Suprapubic skin (tissue), 4 donors: Measurements from ENCODE around the gene NRXN3. TPM values are rescaled to one million over a fixed set of nuclear protein-coding genes. Genes with fewer than 3 reads are reported as not detected.

Source experiments
- DNase-seq, 2 donors: peaks; one replicate each; pipeline ENCODE4 v3.0.0-alpha.2; 2019; ENCODE audit warnings: low spot score in 2 of 2
- H3K27ac ChIP-seq: fragments of 200-600 bp; sonication (generic); one replicate; pipeline ENCODE4 v1.5.1; 2019
- H3K27me3 ChIP-seq: fragments of 200-600 bp; sonication (generic); one replicate; pipeline ENCODE4 v1.5.1; 2019
- H3K36me3 ChIP-seq: fragments of 200-600 bp; sonication (generic); one replicate; pipeline ENCODE4 v1.5.1; 2019
- H3K4me1 ChIP-seq: fragments of 200-600 bp; sonication (generic); one replicate; pipeline ENCODE4 v1.5.1; 2019
- H3K4me3 ChIP-seq: fragments of 200-600 bp; sonication (generic); one replicate; pipeline ENCODE4 v1.5.1; 2019; ENCODE audit warnings: mild to moderate bottlenecking
- H3K9me3 ChIP-seq: fragments of 200-600 bp; sonication (generic); one replicate; pipeline ENCODE4 v1.5.1; 2019
- EP300 ChIP-seq: sonication (generic); formaldehyde crosslinking; IDR thresholded peaks from one replicate; pipeline ENCODE4 v1.6.1; 2017; ENCODE audit warnings: antibody characterized with exemption
- POLR2A ChIP-seq, 2 donors: fragments of 450-650 bp; IDR thresholded peaks; one replicate each; pipeline ENCODE4 v1.6.1; 2017; ENCODE audit warnings: antibody characterized with exemption in 2 of 2, mild to moderate bottlenecking in 2 of 2, moderate library complexity in 2 of 2
- POLR2AphosphoS5 ChIP-seq, 3 donors: sonication (generic); formaldehyde crosslinking; IDR thresholded peaks; one replicate each; pipeline ENCODE4 v1.6.1; 2017; ENCODE audit warnings: antibody characterized with exemption in 3 of 3
- WGBS: methylation state at CpG from one replicate; pipeline ENCODE4 v1.1.5; 2018; 5-methylcytosine and 5-hydroxymethylcytosine counted together
- total RNA-seq, 4 donors: library from RNA; depleted of rRNA; stranded (reverse); fragments of >200 nt; gene quantifications; one replicate each; pipeline ENCODE4 v1.1.0, GENCODE V29; 2016
- TF ChIP-seq, protein P1 (sequence below), 2 donors: fragments of 200-600 bp in 1 of 2; fragments of 450-650 bp in 1 of 2; sonication (generic) in 1 of 2; IDR thresholded peaks; one replicate each; pipeline ENCODE4 v1.5.1; 2016 to 2019; ENCODE audit warnings: antibody characterized with exemption in 2 of 2, mild to moderate bottlenecking in 1 of 2, moderate library complexity in 1 of 2

NRXN3 gene
- total RNA-seq, 4 donors from 2014 or later = 0.79 to 4.3 (median 3.3) TPM

DNA sequence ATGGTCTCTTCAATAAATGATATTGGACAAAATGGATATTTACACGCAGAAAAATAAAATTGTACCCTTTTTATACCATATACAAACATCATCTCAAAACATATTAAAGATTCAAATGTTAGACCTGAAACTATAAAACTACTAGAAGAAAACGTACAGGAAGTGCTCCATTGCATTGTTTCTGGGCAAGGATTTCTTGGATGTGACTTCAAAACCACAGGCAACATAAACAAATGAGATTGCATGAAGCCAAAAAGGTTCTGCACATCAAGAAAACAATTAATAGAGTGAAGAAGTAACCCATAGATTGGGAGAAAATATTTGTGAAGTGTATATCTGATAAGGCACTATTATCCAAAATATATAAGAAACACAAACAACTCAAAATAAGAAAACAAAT, 812.4 kb downstream of the NRXN3 start:
- TF ChIP-seq POLR2A (IDR thresholded peaks at IDR 0.05) (no peak), EP300 (no peak), POLR2AphosphoS5 (IDR thresholded peaks at IDR 0.05) (no peak)
- TF ChIP-seq, protein P1, sequence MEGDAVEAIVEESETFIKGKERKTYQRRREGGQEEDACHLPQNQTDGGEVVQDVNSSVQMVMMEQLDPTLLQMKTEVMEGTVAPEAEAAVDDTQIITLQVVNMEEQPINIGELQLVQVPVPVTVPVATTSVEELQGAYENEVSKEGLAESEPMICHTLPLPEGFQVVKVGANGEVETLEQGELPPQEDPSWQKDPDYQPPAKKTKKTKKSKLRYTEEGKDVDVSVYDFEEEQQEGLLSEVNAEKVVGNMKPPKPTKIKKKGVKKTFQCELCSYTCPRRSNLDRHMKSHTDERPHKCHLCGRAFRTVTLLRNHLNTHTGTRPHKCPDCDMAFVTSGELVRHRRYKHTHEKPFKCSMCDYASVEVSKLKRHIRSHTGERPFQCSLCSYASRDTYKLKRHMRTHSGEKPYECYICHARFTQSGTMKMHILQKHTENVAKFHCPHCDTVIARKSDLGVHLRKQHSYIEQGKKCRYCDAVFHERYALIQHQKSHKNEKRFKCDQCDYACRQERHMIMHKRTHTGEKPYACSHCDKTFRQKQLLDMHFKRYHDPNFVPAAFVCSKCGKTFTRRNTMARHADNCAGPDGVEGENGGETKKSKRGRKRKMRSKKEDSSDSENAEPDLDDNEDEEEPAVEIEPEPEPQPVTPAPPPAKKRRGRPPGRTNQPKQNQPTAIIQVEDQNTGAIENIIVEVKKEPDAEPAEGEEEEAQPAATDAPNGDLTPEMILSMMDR (IDR thresholded peaks at IDR 0.05) = no peak
- WGBS = 48% methylated on average over 2 of the region's 2 CpGs
- DNase-seq = no peak

DNA sequence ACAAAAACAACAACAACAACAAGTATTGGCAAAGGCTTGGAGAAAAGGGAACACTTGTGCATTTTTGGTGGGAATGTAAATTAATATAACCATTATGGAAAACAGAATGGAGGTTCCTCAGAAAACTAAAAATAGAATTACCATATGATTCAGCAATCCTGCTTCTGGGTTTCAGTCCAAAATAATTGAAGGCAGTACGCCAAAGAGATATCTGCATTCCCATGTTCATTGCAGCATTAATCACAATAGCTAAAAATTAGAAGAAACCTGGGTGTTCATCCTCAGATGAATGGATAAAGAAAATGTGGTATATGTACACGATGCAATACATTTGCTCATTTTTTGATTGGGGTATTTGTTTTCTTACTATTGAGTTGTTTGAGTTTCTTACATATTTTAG, 813.0 kb downstream of the NRXN3 start:
- Histone ChIP-seq H3K4me3 (no peak overlapping the region), H3K4me1 (no peaks in the 10 kb centered on the region), H3K36me3 (no peaks in the 10 kb centered on the region), H3K27ac (no peak overlapping the region), H3K9me3 (no peaks in the 10 kb centered on the region), H3K27me3 (no peaks in the 10 kb centered on the region)
- no peak for DNase-seq
- WGBS = 60% methylated on average over 2 of the region's 2 CpGs
- TF ChIP-seq EP300 = no peak
- TF ChIP-seq POLR2AphosphoS5 (IDR thresholded peaks at IDR 0.05) = no peak
- TF ChIP-seq, protein P1 (IDR thresholded peaks at IDR 0.05) = no peak
- TF ChIP-seq POLR2A (IDR thresholded peaks at IDR 0.05) = no peak

More for the DNA sequence above, 812.4 kb downstream of the NRXN3 start:
- H3K36me3 ChIP-seq = no peaks in the 10 kb centered on the region
- no peak overlapping the region for H3K27ac ChIP-seq
- no peak overlapping the region for H3K4me3 ChIP-seq
- no peaks in the 10 kb centered on the region for H3K27me3 ChIP-seq
- H3K4me1 ChIP-seq = no peaks in the 10 kb centered on the region
- H3K9me3 ChIP-seq = no peaks in the 10 kb centered on the region

DNA sequence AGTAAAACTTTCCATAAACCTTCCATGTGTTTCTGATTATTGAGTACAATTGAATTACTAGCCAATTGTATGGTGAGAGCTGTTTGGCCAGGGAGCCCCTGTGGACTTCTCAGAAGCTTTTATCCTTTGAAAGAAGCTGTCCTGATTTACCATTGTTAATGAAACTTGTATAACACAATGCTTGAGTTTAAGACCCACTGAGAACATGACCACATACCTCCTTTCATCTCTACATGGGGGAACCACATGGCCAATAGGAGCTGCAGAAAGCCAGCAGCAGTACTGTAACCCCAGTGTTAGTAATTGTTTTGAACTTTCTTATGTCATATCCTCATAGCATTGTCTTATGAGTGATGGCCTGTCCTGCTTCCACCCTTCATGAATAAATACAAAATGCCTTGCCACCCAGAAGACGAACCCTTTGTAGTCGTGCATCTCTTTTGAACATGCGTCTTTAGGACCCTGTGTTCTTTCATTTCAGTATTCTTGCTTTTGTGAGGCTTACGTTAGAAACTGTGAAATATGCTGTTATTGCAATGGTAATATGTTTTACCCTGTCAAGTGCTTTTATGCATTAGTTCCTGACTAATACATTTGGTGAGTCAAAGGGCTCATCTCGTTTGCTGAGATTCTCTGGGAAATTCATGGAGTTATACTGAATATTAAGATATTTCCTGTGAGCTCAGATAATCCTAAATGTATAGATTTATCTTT, 815.7 kb downstream of the NRXN3 start:
- Histone ChIP-seq H3K36me3 (no peaks in the 10 kb centered on the region), H3K27ac (no peak overlapping the region), H3K4me3 (no peak overlapping the region), H3K27me3 (no peaks in the 10 kb centered on the region), H3K4me1 (no peaks in the 10 kb centered on the region), H3K9me3 (no peaks in the 10 kb centered on the region)
- TF ChIP-seq, protein P1 (IDR thresholded peaks at IDR 0.05) = no peak
- no peak for TF ChIP-seq EP300
- TF ChIP-seq POLR2A (IDR thresholded peaks at IDR 0.05) = no peak
- no peak for TF ChIP-seq POLR2AphosphoS5 (IDR thresholded peaks at IDR 0.05)
- DNase-seq = no peak
- 60% methylated on average over 5 of the region's 5 CpGs for WGBS

DNA sequence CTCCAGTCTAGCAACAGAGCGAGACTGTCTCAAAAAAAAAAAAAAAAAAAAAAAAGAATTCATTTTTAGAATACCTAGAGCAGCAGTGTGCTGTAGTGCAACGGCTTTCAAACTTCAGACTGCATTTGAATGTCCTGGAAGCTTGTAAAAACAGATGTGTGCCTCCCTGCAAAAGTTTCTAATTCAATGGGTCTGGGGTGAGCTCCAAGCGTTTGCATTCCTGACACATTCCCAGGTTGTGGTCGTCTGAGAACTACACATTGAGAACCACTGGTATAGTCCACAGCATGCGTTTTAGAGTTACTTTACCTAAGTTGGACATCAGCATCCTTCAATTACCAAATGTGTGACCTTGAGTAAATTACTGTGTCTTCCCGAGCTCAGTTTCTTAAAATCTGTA, 816.8 kb downstream of the NRXN3 start:
- Histone ChIP-seq H3K27ac (no peak overlapping the region), H3K4me3 (no peak overlapping the region), H3K27me3 (no peaks in the 10 kb centered on the region), H3K4me1 (no peaks in the 10 kb centered on the region), H3K36me3 (no peaks in the 10 kb centered on the region), H3K9me3 (no peaks in the 10 kb centered on the region)
- no peak for DNase-seq
- 43% methylated on average over 6 of the region's 6 CpGs for WGBS
- TF ChIP-seq POLR2AphosphoS5 (IDR thresholded peaks at IDR 0.05) = no peak
- TF ChIP-seq, protein P1 (IDR thresholded peaks at IDR 0.05) = no peak
- TF ChIP-seq EP300 = no peak
- TF ChIP-seq POLR2A (IDR thresholded peaks at IDR 0.05) = no peak

DNA sequence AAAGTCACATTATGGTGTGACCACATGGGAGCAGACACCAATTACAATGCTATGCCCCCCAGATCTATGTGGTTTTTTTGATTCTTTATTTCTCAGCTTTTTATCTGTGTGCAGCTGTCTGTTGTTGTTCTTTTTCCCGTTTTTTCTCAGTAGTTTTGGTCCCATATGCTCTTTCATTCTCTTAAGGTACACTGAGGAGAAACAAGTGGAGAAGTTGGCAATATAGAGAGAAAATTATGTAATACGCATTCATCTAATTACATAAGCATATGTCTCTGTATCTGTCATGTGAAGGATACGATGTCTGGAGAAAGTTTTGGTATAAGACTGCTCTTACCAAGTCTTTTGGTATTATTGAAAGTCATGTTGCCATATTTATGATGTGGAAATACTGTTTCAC, 819.0 kb downstream of the NRXN3 start:
- Histone ChIP-seq H3K27ac (no peak overlapping the region), H3K36me3 (no peaks in the 10 kb centered on the region), H3K27me3 (no peaks in the 10 kb centered on the region), H3K4me3 (no peak overlapping the region), H3K4me1 (no peaks in the 10 kb centered on the region), H3K9me3 (no peaks in the 10 kb centered on the region)
- no peak for DNase-seq
- no peak for TF ChIP-seq POLR2AphosphoS5 (IDR thresholded peaks at IDR 0.05)
- TF ChIP-seq, protein P1 (IDR thresholded peaks at IDR 0.05) = no peak
- TF ChIP-seq EP300 = no peak
- TF ChIP-seq POLR2A (IDR thresholded peaks at IDR 0.05) = no peak
- 66% methylated on average over 3 of the region's 3 CpGs for WGBS
